ENCODE measurements around the gene UROC1.

DNA sequence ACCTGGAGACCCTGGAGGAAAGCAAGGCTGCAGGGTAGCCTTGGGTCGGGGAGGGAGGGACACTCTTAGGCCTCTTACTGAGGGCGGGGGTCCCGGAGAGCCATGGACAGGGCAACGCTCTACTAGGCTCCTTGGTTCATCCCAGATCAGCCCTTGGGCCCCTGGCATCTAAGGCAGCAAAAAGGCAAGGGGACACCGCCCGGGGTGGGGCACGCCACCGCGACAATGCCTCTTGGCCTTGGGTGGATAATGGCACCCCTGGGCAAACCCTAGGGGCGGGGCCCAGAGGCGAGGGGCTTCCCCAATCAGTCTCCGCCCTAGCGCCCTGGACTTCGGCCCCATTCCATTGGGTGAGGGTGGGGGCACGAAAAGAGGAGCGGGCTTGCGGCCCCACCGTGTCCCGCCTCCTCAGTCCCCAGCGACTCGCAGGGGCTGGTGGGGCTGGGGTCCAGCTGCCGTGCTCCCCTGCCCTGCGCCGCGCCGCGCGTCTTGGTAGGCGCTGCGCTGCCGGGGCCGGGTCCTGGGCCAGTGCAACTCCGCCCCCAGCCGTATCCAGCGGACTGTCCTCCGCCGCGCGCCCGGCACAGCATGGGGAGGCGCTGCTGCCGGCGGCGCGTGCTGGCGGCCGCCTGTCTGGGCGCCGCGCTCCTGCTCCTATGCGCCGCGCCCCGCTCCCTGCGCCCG, 6.3 kb upstream of the UROC1 start, which contains the start of gene CHST13:
- TF ChIP-seq SUZ12 (IDR thresholded peaks at IDR 0.05) (no peak), TARDBP (IDR thresholded peaks at IDR 0.05) (no peak), SP1 (IDR thresholded peaks at IDR 0.05) (no peak), FOXK2 (IDR thresholded peaks at IDR 0.05) (no peak), ELF4 (IDR thresholded peaks at IDR 0.05) (no peak), NFRKB (IDR thresholded peaks at IDR 0.05) (no peak), ZNF384 (IDR thresholded peaks at IDR 0.05) (no peak), FOXM1 (IDR thresholded peaks at IDR 0.05; ENCODE audit: borderline replicate concordance) (no peak)
- TF ChIP-seq, protein P1, sequence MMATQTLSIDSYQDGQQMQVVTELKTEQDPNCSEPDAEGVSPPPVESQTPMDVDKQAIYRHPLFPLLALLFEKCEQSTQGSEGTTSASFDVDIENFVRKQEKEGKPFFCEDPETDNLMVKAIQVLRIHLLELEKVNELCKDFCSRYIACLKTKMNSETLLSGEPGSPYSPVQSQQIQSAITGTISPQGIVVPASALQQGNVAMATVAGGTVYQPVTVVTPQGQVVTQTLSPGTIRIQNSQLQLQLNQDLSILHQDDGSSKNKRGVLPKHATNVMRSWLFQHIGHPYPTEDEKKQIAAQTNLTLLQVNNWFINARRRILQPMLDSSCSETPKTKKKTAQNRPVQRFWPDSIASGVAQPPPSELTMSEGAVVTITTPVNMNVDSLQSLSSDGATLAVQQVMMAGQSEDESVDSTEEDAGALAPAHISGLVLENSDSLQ (IDR thresholded peaks at IDR 0.05): no peak
